Uterus (tissue), 2 donors: Measurements from ENCODE around the gene MSL3B.

ENCODE experiments used
- CTCF ChIP-seq, 4 experiments: fragments of 200-600 bp in 2 of 4; fragments of 450-650 bp in 2 of 4; sonication (generic) in 2 of 4; IDR thresholded peaks; one replicate each; pipeline ENCODE4 v1.5.1; 2016 to 2019; ENCODE audit warnings: antibody characterized with exemption in 4 of 4, mild to moderate bottlenecking in 2 of 4, moderate library complexity in 1 of 4
- POLR2A ChIP-seq, 2 donors: fragments of 450-650 bp; IDR thresholded peaks; one replicate each; pipeline ENCODE4 v1.6.1; 2016; ENCODE audit warnings: antibody characterized with exemption in 2 of 2, mild to moderate bottlenecking in 1 of 2, moderate library complexity in 1 of 2

DNA sequence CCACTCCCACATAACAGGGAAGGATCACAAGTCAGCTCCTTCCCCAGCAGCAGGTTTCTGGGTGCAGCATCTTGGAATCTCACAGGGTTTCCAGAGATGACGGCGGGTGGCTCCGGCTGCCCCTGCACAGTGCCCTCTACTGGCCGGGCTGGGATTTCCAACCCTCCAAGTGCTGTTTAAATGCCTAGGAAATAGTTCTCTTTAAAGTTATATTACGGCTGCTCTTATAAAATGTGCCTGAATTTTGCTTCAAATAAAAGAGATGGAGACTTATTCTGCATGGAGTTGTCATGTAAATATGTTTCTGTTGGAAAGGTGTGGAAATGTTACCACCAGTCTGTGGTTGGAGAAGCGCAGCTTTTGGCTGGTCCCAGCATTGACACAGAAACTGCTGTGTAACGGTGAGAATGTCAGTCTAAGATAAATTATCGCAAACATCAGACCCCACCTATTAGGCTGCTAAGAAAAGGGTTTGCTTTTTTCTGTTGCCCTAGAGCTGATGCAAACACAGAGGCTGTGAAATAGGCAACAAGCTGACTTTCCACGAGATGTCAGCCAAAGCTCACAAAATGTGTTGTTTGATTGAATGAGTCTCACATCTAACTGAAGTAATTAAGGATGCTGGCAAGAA is 10.6 kb downstream of the MSL3B start:
- TF ChIP-seq CTCF (IDR thresholded peaks at IDR 0.05) (no peak), POLR2A (IDR thresholded peaks at IDR 0.05) (no peak)
